Memory B cell (primary cell): Measurements from ENCODE around the gene HTR1A.

Source experiments
- ATAC-seq: fragments of 150-1000 bp; cut with Tn5 transposase; 2 replicates; pipeline ENCODE4 v1.10.0; 2021; ENCODE audit warnings: low read depth, mild to moderate bottlenecking, moderate library complexity
- DNase-seq, 2 donors: peaks; one replicate each; pipeline ENCODE4 v3.0.0; 2022; ENCODE audit warnings: low spot score in 2 of 2
- H3K27ac Mint-ChIP-seq: one replicate; pipeline ENCODE4 v1.8.0; 2022; ENCODE audit warnings: mild to moderate bottlenecking, moderate library complexity, mixed read lengths
- H3K27me3 Mint-ChIP-seq: one replicate; pipeline ENCODE4 v1.8.0; 2022; ENCODE audit warnings: mixed read lengths
- H3K36me3 Mint-ChIP-seq: one replicate; pipeline ENCODE4 v1.8.0; 2022; ENCODE audit warnings: mild to moderate bottlenecking, mixed read lengths
- H3K4me1 Mint-ChIP-seq: one replicate; pipeline ENCODE4 v1.8.0; 2022; ENCODE audit warnings: mixed read lengths
- H3K4me3 Mint-ChIP-seq: one replicate; pipeline ENCODE4 v1.8.0; 2022; ENCODE audit warnings: mild to moderate bottlenecking, moderate library complexity, mixed read lengths
- H3K9me3 Mint-ChIP-seq: one replicate; pipeline ENCODE4 v1.8.0; 2022; ENCODE audit warnings: mixed read lengths

HTR1A gene

GRCh38 chr5:63935103-63935502 lies 27.1 kb downstream of the HTR1A start:
- no peaks in the 10 kb centered on the region for H3K36me3 Mint-ChIP-seq
- H3K27me3 Mint-ChIP-seq, result no peaks in the 10 kb centered on the region
- peaks cover 9% of the 10 kb centered on the region for H3K9me3 Mint-ChIP-seq
- no peak for ATAC-seq
- H3K27ac Mint-ChIP-seq, result no peak overlapping the region
- DNase-seq, result no peak
- H3K4me1 Mint-ChIP-seq, result no peaks in the 10 kb centered on the region
- H3K4me3 Mint-ChIP-seq, result no peak overlapping the region

GRCh38 chr5:63931836-63932235 lies 30.4 kb downstream of the HTR1A start:
- H3K9me3 Mint-ChIP-seq, result peaks cover 4% of the 10 kb centered on the region
- H3K4me1 Mint-ChIP-seq, result no peaks in the 10 kb centered on the region
- H3K27ac Mint-ChIP-seq, result no peak overlapping the region
- DNase-seq (no peak), ATAC-seq (no peak)
- H3K36me3 Mint-ChIP-seq, result no peaks in the 10 kb centered on the region
- H3K27me3 Mint-ChIP-seq, result no peaks in the 10 kb centered on the region
- no peak overlapping the region for H3K4me3 Mint-ChIP-seq

- ATAC-seq, result no peak
- DNase-seq, result no peak
- Mint-ChIP-seq H3K4me3 (no peak overlapping the region), H3K9me3 (no peaks in the 10 kb centered on the region), H3K27me3 (no peaks in the 10 kb centered on the region), H3K4me1 (no peaks in the 10 kb centered on the region), H3K27ac (no peak overlapping the region), H3K36me3 (no peaks in the 10 kb centered on the region)
These were observed 33.8 kb downstream of the HTR1A start for GRCh38 chr5:63928451-63928850.

- DNase-seq, result no peak
- Mint-ChIP-seq H3K4me3 (no peak overlapping the region), H3K27ac (no peak overlapping the region), H3K9me3 (peaks cover 2% of the 10 kb centered on the region), H3K36me3 (no peaks in the 10 kb centered on the region), H3K4me1 (no peaks in the 10 kb centered on the region), H3K27me3 (no peaks in the 10 kb centered on the region)
- no peak for ATAC-seq
These were observed 38.3 kb downstream of the HTR1A start for GRCh38 chr5:63923914-63924313.

GRCh38 chr5:63919763-63920478 lies 42.3 kb downstream of the HTR1A start:
- Mint-ChIP-seq H3K4me3 (no peak overlapping the region), H3K27me3 (no peaks in the 10 kb centered on the region), H3K36me3 (no peaks in the 10 kb centered on the region), H3K4me1 (no peaks in the 10 kb centered on the region), H3K27ac (no peak overlapping the region), H3K9me3 (peaks cover 2% of the 10 kb centered on the region)
- ATAC-seq (no peak), DNase-seq (no peak)

GRCh38 chr5:63916786-63917185 lies 45.5 kb downstream of the HTR1A start:
- Mint-ChIP-seq H3K9me3 (peaks cover 2% of the 10 kb centered on the region), H3K4me1 (no peaks in the 10 kb centered on the region), H3K4me3 (no peak overlapping the region), H3K36me3 (no peaks in the 10 kb centered on the region), H3K27me3 (no peaks in the 10 kb centered on the region), H3K27ac (no peak overlapping the region)
- ATAC-seq (no peak), DNase-seq (no peak)

- H3K36me3 Mint-ChIP-seq, result no peaks in the 10 kb centered on the region
- no peak for DNase-seq
These were observed 50.4 kb downstream of the HTR1A start for GRCh38 chr5:63911871-63912270.

More at GRCh38 chr5:63911871-63912270, 50.4 kb downstream of the HTR1A start:
- no peak for ATAC-seq
- H3K4me3 Mint-ChIP-seq, result no peak overlapping the region
- H3K4me1 Mint-ChIP-seq, result no peaks in the 10 kb centered on the region
- H3K9me3 Mint-ChIP-seq, result peaks cover 2% of the 10 kb centered on the region
- no peak overlapping the region for H3K27ac Mint-ChIP-seq
- no peaks in the 10 kb centered on the region for H3K27me3 Mint-ChIP-seq
